ENCODE results near the gene NENF. TPM values are rescaled to one million over a fixed set of nuclear protein-coding genes. Genes with fewer than 3 reads are reported as not detected.

Gene NENF
- total RNA-seq, 1 donor from 2014 or later: 6.8 TPM

DNA sequence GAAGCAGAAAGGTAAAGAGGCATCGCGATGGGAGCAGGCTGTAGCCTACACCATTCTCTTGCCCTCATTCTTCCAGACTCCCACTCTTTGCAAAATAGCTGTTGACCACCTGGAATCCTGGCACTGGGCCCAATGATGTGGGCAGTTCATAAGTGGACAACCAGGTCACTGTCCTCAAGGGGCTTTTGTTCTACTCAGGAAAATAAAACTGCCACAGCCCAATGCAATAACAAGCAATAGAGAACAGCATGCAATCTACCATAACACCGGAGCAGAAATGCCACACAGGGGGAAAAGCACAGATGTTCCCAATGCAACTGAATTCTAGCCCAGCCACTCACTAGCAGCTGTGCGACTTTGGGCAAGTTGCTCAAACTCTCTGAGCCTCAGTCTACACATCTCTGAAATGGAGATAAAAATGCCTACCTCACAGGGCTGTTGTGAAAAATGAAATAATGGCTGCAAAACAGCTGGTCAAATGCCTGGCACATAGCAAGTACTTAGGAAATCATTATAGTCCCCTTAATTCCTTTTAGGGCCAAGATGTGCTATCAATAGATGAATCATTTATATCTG lies 56.7 kb downstream of the NENF start:
- H4K20me1 ChIP-seq (ENCODE audit: low read depth): no peaks in the 10 kb centered on the region
- no peaks in the 10 kb centered on the region for H3F3A ChIP-seq (ENCODE audit: low read depth)
- no peak overlapping the region for H3K27ac ChIP-seq
- no peak overlapping the region for H2AFZ ChIP-seq (replicated peaks)
- peak overlapping the region; percentile 29 for H3K4me3 Mint-ChIP-seq
- DNase-seq (ENCODE audit: low spot score): no peak
- no peak overlapping the region for H3K27ac Mint-ChIP-seq
- no peaks in the 10 kb centered on the region for H3K9me3 Mint-ChIP-seq
- H3K4me1 ChIP-seq: peaks cover 14% of the 10 kb centered on the region
- no peak for TF ChIP-seq EZH2phosphoT487 (IDR thresholded peaks at IDR 0.05)
- TF ChIP-seq, protein P1, sequence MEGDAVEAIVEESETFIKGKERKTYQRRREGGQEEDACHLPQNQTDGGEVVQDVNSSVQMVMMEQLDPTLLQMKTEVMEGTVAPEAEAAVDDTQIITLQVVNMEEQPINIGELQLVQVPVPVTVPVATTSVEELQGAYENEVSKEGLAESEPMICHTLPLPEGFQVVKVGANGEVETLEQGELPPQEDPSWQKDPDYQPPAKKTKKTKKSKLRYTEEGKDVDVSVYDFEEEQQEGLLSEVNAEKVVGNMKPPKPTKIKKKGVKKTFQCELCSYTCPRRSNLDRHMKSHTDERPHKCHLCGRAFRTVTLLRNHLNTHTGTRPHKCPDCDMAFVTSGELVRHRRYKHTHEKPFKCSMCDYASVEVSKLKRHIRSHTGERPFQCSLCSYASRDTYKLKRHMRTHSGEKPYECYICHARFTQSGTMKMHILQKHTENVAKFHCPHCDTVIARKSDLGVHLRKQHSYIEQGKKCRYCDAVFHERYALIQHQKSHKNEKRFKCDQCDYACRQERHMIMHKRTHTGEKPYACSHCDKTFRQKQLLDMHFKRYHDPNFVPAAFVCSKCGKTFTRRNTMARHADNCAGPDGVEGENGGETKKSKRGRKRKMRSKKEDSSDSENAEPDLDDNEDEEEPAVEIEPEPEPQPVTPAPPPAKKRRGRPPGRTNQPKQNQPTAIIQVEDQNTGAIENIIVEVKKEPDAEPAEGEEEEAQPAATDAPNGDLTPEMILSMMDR (IDR thresholded peaks at IDR 0.05): no peak
- no peak for TF ChIP-seq EZH2 (IDR thresholded peaks at IDR 0.05)
- no peaks in the 10 kb centered on the region for H3K27me3 ChIP-seq
- no peaks in the 10 kb centered on the region for H3K36me3 ChIP-seq
- no peaks in the 10 kb centered on the region for H3K36me3 Mint-ChIP-seq
- no peaks in the 10 kb centered on the region for H3K79me2 ChIP-seq (ENCODE audit: low read depth)
- H3K9me3 ChIP-seq (ENCODE audit: low read depth): no peaks in the 10 kb centered on the region
- no peak overlapping the region for H3K4me2 ChIP-seq
- no peak overlapping the region for H3K4me3 ChIP-seq
- peaks cover 15% of the 10 kb centered on the region for H3K27me3 Mint-ChIP-seq (ENCODE audit: insufficient read depth, low read depth)
- peaks cover 67% of the 10 kb centered on the region for H3K4me1 Mint-ChIP-seq
- no peak overlapping the region for H3K9ac ChIP-seq

GRCh38 chr1:212490276-212490675 lies 57.6 kb downstream of the NENF start:
- H3K27ac Mint-ChIP-seq: no peak overlapping the region

GRCh38 chr1:212491454-212491853 lies 58.7 kb downstream of the NENF start:
- TF ChIP-seq EZH2phosphoT487 (IDR thresholded peaks at IDR 0.05): no peak
- TF ChIP-seq, protein P1 (IDR thresholded peaks at IDR 0.05): no peak
- Histone ChIP-seq H3K27ac (no peak overlapping the region), H3K9ac (no peak overlapping the region), H3K36me3 (no peaks in the 10 kb centered on the region), H3K4me1 (peaks cover 14% of the 10 kb centered on the region), H3K27me3 (no peaks in the 10 kb centered on the region), H3F3A (ENCODE audit: low read depth) (no peaks in the 10 kb centered on the region), H3K4me2 (no peak overlapping the region), H3K4me3 (no peak overlapping the region), H3K9me3 (ENCODE audit: low read depth) (no peaks in the 10 kb centered on the region), H3K79me2 (ENCODE audit: low read depth) (no peaks in the 10 kb centered on the region), H2AFZ (replicated peaks) (no peak overlapping the region), H4K20me1 (ENCODE audit: low read depth) (no peaks in the 10 kb centered on the region)
- peak overlapping the region; percentile 3 for H3K27ac Mint-ChIP-seq
- no peaks in the 10 kb centered on the region for H3K9me3 Mint-ChIP-seq
- H3K4me1 Mint-ChIP-seq: peaks cover 49% of the 10 kb centered on the region
- no peak overlapping the region for H3K4me3 Mint-ChIP-seq
- no peaks in the 10 kb centered on the region for H3K36me3 Mint-ChIP-seq
- H3K27me3 Mint-ChIP-seq (ENCODE audit: insufficient read depth, low read depth): peaks cover 19% of the 10 kb centered on the region
- no peak for DNase-seq (ENCODE audit: low spot score)

More at GRCh38 chr1:212490276-212490675, 57.6 kb downstream of the NENF start:
- Histone ChIP-seq H4K20me1 (ENCODE audit: low read depth) (no peaks in the 10 kb centered on the region), H3K36me3 (no peaks in the 10 kb centered on the region), H3K9ac (no peak overlapping the region), H3K4me2 (no peak overlapping the region), H3K4me1 (peaks cover 14% of the 10 kb centered on the region), H3K27ac (no peak overlapping the region), H2AFZ (replicated peaks) (no peak overlapping the region), H3K27me3 (no peaks in the 10 kb centered on the region), H3K9me3 (ENCODE audit: low read depth) (no peaks in the 10 kb centered on the region), H3F3A (ENCODE audit: low read depth) (no peaks in the 10 kb centered on the region), H3K4me3 (no peak overlapping the region), H3K79me2 (ENCODE audit: low read depth) (no peaks in the 10 kb centered on the region)
- H3K9me3 Mint-ChIP-seq: no peaks in the 10 kb centered on the region
- H3K36me3 Mint-ChIP-seq: no peaks in the 10 kb centered on the region
- peaks cover 61% of the 10 kb centered on the region for H3K4me1 Mint-ChIP-seq
- H3K27me3 Mint-ChIP-seq (ENCODE audit: insufficient read depth, low read depth): peaks cover 15% of the 10 kb centered on the region
- peak; percentile 21 for DNase-seq (ENCODE audit: low spot score)
- H3K4me3 Mint-ChIP-seq: no peak overlapping the region
- TF ChIP-seq EZH2 (IDR thresholded peaks at IDR 0.05) (no peak), EZH2phosphoT487 (IDR thresholded peaks at IDR 0.05) (no peak)
- TF ChIP-seq, protein P1 (IDR thresholded peaks at IDR 0.05): no peak

Other genes with a start within 250 kb of the NENF start
- 19.8 and 27.9 TPM in 2 replicates for gene PPP2R5A, start 147.5 kb upstream of the NENF start, total RNA-seq (ENCODE audit: low replicate concordance)
- 16.5 and 21.1 TPM in 2 replicates for gene PACC1, start 18.0 kb upstream of the NENF start, total RNA-seq (ENCODE audit: low replicate concordance)
- gene ATF3, start 175.8 kb downstream of the NENF start, total RNA-seq (ENCODE audit: low replicate concordance): 7.2 and 7.8 TPM in 2 replicates